Gastrocnemius medialis (tissue), 4 donors: Measurements from ENCODE around the gene ZNF236. TPM values are rescaled to one million over a fixed set of nuclear protein-coding genes. Genes with fewer than 3 reads are reported as not detected.

ENCODE experiments used
- ATAC-seq, 2 donors: fragments of 150-250 bp; one replicate each; pipeline ENCODE4 v1.9.1; 2016
- DNase-seq, 2 donors: peaks; one replicate each; pipeline ENCODE4 v3.0.0-alpha.2; 2019
- H3K27ac ChIP-seq, 4 donors: fragments of 200-600 bp; sonication (generic); 1 replicate in 1 of 4; 2 replicates in 3 of 4; pipeline ENCODE4 v1.5.1; 2016 to 2018; ENCODE audit warnings: mild to moderate bottlenecking in 2 of 4, moderate library complexity in 1 of 4
- H3K27me3 ChIP-seq, 3 donors: fragments of 200-600 bp; sonication (generic) in 2 of 3; 1 replicate in 1 of 3; 2 replicates in 2 of 3; pipeline versions ENCODE4 v1.5.1 to v1.6.0; 2016 to 2019; ENCODE audit warnings: mild to moderate bottlenecking in 1 of 3, moderate library complexity in 1 of 3
- H3K36me3 ChIP-seq, 2 donors: fragments of 200-600 bp; sonication (generic) in 1 of 2; one replicate each; pipeline ENCODE4 v1.5.1; 2017 to 2018
- H3K4me1 ChIP-seq, 2 donors: fragments of 200-600 bp; sonication (generic) in 1 of 2; one replicate each; pipeline ENCODE4 v1.5.1; 2016 to 2017; ENCODE audit warnings: mild to moderate bottlenecking in 2 of 2
- H3K4me3 ChIP-seq, 4 donors: fragments of 200-600 bp; sonication (generic) in 3 of 4; 1 replicate in 1 of 4; 2 replicates in 3 of 4; pipeline ENCODE4 v1.5.1; 2016 to 2019; ENCODE audit warnings: mild to moderate bottlenecking in 2 of 4
- H3K9me3 ChIP-seq, 3 donors: fragments of 200-600 bp; sonication (generic) in 2 of 3; 1 replicate in 1 of 3; 2 replicates in 2 of 3; pipeline ENCODE4 v1.5.1; 2016 to 2019
- POLR2A ChIP-seq, 2 donors: fragments of 450-650 bp; IDR thresholded peaks; one replicate each; pipeline ENCODE4 v1.6.1; 2017; ENCODE audit warnings: antibody characterized with exemption in 2 of 2, mild to moderate bottlenecking in 2 of 2, moderate library complexity in 2 of 2
- in situ Hi-C, 4 donors: fragments of 200-750 bp; cut with MboI; loops; one replicate each; pipeline versions ENCODE4 v1.15.0 to v1.8.0; 2017; ENCODE audit warnings: low sequenced_read_pairs in 4 of 4
- intact Hi-C: fragments of 100-400 bp; cut with DNase I; formaldehyde crosslinking; loops from one replicate; pipeline ENCODE4 v1.15.1; 2023; ENCODE audit warnings: low total_unique reads
- total RNA-seq, 4 donors: library from RNA; depleted of rRNA; stranded (reverse); fragments of >200 nt; gene quantifications; one replicate each; pipeline versions ENCODE4 v1.1.0 to v1.2.3, GENCODE V29; 2016
- TF ChIP-seq, protein P1 (sequence below), 5 experiments: fragments of 450-650 bp in 3 of 5; fragments of 200-600 bp in 2 of 5; sonication (generic) in 2 of 5; IDR thresholded peaks in 4 of 5; conservative IDR thresholded peaks in 1 of 5; 1 replicate in 4 of 5; 2 replicates in 1 of 5; pipeline ENCODE4 v1.5.1; 2016 to 2019; ENCODE audit warnings: antibody characterized with exemption in 5 of 5, mild to moderate bottlenecking in 3 of 5, moderate library complexity in 3 of 5

The ZNF236 gene
- total RNA-seq, 4 donors from 2014 or later, result 6.2 to 7.1 (median 6.5) TPM

DNA sequence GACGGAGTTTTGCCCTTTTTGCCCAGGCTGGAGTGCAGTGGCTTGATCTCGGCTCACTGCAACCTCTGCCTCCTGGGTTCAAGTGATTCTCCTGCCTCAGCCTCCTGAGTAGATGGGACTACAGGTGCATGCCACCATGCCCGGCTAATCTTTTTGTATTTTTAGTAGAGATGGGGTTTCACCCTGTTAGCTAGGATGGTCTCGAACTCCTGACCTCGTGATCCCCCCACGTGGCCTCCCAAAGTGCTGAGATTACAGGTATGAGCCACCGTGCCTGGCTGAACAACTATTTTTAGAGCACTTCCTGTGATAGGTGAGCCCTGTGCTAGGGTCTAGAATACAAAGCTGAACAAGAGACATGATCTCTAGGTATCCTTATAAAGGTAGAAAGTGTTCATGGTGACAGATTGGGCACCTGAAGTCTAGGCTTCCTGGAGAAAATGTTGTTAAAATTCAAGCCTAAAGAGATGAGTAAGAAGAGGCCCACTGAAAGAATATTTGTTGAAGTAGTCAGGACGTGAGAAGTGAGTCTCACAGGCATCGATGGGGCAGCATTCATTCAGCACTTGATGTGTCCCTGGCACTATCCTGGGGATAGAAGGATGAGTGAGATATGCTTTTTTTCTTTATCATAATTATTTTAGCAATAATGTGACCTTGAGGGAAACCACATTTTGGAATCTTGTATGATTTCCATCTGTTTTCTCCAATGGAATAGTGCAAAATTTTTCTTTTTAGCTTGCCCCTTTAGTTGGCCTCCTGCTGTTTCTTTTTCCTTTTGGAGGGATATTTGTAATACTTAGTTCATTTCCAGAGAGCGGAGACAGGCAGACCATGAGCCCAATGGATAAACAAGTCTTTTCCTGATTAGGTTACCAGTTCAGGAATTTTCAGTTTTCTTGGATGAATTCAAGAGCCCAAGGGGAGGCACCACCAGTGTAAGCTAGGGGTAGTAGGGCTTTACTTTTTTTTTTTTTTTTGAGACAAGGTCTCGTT is 5.1 kb downstream of the ZNF236 start:
- intact Hi-C loops (no loop called here), in situ Hi-C loops (no loop called here)
- no peak for ATAC-seq
- TF ChIP-seq, protein P1, sequence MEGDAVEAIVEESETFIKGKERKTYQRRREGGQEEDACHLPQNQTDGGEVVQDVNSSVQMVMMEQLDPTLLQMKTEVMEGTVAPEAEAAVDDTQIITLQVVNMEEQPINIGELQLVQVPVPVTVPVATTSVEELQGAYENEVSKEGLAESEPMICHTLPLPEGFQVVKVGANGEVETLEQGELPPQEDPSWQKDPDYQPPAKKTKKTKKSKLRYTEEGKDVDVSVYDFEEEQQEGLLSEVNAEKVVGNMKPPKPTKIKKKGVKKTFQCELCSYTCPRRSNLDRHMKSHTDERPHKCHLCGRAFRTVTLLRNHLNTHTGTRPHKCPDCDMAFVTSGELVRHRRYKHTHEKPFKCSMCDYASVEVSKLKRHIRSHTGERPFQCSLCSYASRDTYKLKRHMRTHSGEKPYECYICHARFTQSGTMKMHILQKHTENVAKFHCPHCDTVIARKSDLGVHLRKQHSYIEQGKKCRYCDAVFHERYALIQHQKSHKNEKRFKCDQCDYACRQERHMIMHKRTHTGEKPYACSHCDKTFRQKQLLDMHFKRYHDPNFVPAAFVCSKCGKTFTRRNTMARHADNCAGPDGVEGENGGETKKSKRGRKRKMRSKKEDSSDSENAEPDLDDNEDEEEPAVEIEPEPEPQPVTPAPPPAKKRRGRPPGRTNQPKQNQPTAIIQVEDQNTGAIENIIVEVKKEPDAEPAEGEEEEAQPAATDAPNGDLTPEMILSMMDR (IDR thresholded peaks at IDR 0.05 in 4 of 5, conservative IDR thresholded peaks at IDR 0.05 in 1 of 5), result no peak
- no peak for TF ChIP-seq POLR2A (IDR thresholded peaks at IDR 0.05)
- H3K36me3 ChIP-seq, result no peaks in the 10 kb centered on the region
- no peak for DNase-seq
- peaks cover 12 to 14% of the 10 kb centered on the region in 2 donors for H3K4me1 ChIP-seq
- no peak overlapping the region for H3K4me3 ChIP-seq
- H3K27me3 ChIP-seq, result no peaks in the 10 kb centered on the region
- no peaks in the 10 kb centered on the region for H3K9me3 ChIP-seq
- no peak overlapping the region for H3K27ac ChIP-seq

DNA sequence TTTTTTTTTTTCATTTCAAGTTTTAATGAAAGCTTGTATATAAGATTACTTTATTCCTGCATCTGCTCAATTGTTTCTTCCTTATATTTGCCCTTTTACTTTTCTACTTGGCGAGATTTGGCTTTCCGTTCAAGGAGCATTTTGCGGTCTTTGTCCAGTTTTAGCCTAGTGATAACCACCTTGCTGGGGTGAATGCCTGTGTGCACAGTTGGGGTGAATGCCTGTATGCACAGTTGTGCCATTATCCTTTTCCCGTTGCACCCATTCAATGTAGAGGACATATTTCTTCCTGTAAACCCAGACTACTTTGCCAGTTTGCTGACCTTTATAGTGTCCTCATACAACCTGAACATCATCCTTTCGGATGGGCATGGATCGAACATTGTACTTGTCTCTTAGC is 12.0 kb downstream of the ZNF236 start:
- Histone ChIP-seq H3K27ac (no peak overlapping the region), H3K4me3 (no peak overlapping the region), H3K36me3 (no peaks in the 10 kb centered on the region), H3K27me3 (no peaks in the 10 kb centered on the region), H3K9me3 (no peaks in the 10 kb centered on the region), H3K4me1 (peaks cover 19 to 31% of the 10 kb centered on the region in 2 donors)
- DNase-seq (no peak), ATAC-seq (no peak)
- intact Hi-C loops (no loop called here), in situ Hi-C loops (no loop called here)
- no peak for TF ChIP-seq POLR2A (IDR thresholded peaks at IDR 0.05)
- TF ChIP-seq, protein P1 (IDR thresholded peaks at IDR 0.05 in 4 of 5, conservative IDR thresholded peaks at IDR 0.05 in 1 of 5), result no peak

DNA sequence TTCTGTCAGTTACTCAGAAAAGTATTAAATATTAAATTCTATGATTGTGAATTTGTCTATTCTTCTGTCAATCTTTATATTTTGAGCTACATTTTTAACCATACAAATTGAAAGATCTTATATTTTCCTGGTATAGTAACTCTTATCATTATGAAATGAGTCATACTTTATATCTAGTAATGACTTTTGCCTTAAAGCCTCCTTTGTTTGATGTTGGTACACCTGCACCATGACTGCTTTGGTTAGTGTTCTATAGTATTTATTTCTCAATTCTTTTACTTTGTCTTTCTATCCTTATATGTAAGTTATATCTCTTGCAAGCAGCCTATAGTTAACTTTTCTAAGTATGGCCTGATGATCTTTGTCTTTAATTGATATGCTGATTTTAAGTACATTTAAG is 13.0 kb downstream of the ZNF236 start:
- intact Hi-C loops (no loop called here), in situ Hi-C loops (no loop called here)
- no peak overlapping the region for H3K27ac ChIP-seq
- no peak for ATAC-seq
- H3K36me3 ChIP-seq, result no peaks in the 10 kb centered on the region
- H3K4me3 ChIP-seq, result no peak overlapping the region
- no peaks in the 10 kb centered on the region for H3K27me3 ChIP-seq
- TF ChIP-seq, protein P1 (IDR thresholded peaks at IDR 0.05 in 4 of 5, conservative IDR thresholded peaks at IDR 0.05 in 1 of 5), result no peak
- TF ChIP-seq POLR2A (IDR thresholded peaks at IDR 0.05), result no peak
- peaks cover 19 to 36% of the 10 kb centered on the region in 2 donors for H3K4me1 ChIP-seq
- no peaks in the 10 kb centered on the region for H3K9me3 ChIP-seq
- no peak for DNase-seq

DNA sequence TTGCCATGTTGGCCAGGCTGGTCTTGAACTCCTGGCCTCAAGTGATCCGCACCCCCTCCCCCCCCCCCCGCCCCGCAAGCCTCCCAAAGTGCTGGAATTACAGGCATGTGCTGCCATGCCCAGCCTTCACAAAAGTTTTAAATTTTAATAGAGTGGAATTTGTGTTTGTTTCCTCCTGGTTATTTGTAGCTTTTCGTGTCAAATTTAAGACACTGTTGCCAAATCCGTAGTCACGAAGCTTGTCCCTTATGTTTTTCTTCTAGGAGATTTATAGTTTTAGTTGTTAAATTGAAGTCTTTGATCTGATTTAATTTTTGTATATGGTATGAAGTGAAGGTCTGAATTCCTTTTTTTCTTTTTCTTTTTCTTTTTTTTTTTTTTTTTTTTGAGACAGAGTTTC is 14.7 kb downstream of the ZNF236 start:
- no peak for ATAC-seq
- TF ChIP-seq, protein P1 (IDR thresholded peaks at IDR 0.05 in 4 of 5, conservative IDR thresholded peaks at IDR 0.05 in 1 of 5), result no peak
- no peak for TF ChIP-seq POLR2A (IDR thresholded peaks at IDR 0.05)
- intact Hi-C loops, result no loop called here

More for the DNA sequence above, 14.7 kb downstream of the ZNF236 start:
- Histone ChIP-seq H3K9me3 (no peaks in the 10 kb centered on the region), H3K36me3 (no peaks in the 10 kb centered on the region), H3K4me3 (no peak overlapping the region), H3K27ac (no peak overlapping the region), H3K4me1 (peaks cover 15 to 31% of the 10 kb centered on the region in 2 donors), H3K27me3 (no peaks in the 10 kb centered on the region)
- in situ Hi-C loops, result no loop called here
- DNase-seq, result no peak
